Stimulated activated CD4-positive, alpha-beta T cell treated with anti-CD3 and anti-CD28 coated beads, TNF-alpha, amount 100 ng/mL, for 24 hours (primary cell): ENCODE data around the gene SORBS1.

Experiments
- DNase-seq, 3 experiments: peaks; one replicate each; pipeline ENCODE4 v3.0.0-alpha.2; 2020; ENCODE audit warnings: low read depth in 3 of 3

Gene SORBS1

GRCh38 chr10:95290461-95291364 is 270.5 kb downstream of the SORBS1 start, which contains the start of gene PDLIM1:
TSS of gene PDLIM1 (minus strand) at chr10:95291003. CDS start at chr10:95290915, 88 bp downstream.
- DNase-seq: peak in 1 of 3 experiments; percentile 26

- DNase-seq: no peak
Measured at GRCh38 chr10:95289921-95290421, 271.2 kb downstream of the SORBS1 start.

GRCh38 chr10:95289003-95289920 is 271.9 kb downstream of the SORBS1 start:
- DNase-seq: no peak

- DNase-seq: no peak
Measured at GRCh38 chr10:95288303-95288702, 272.9 kb downstream of the SORBS1 start.

GRCh38 chr10:95287281-95287680 is 273.9 kb downstream of the SORBS1 start:
- DNase-seq: no peak

GRCh38 chr10:95286707-95287106 is 274.5 kb downstream of the SORBS1 start:
- no peak for DNase-seq

- no peak for DNase-seq
Measured at GRCh38 chr10:95285556-95285955, 275.6 kb downstream of the SORBS1 start.

- no peak for DNase-seq
Measured at GRCh38 chr10:95284807-95285206, 276.4 kb downstream of the SORBS1 start.

GRCh38 chr10:95282107-95282506 is 279.1 kb downstream of the SORBS1 start:
- no peak for DNase-seq

- DNase-seq: no peak
Measured at GRCh38 chr10:95281206-95281605, 280.0 kb downstream of the SORBS1 start.

GRCh38 chr10:95280637-95281036 is 280.5 kb downstream of the SORBS1 start:
- DNase-seq: no peak

GRCh38 chr10:95279042-95279820 is 281.9 kb downstream of the SORBS1 start:
- DNase-seq: no peak

GRCh38 chr10:95278061-95278988 is 282.8 kb downstream of the SORBS1 start:
- DNase-seq: no peak

GRCh38 chr10:95277614-95278013 is 283.6 kb downstream of the SORBS1 start:
- DNase-seq: no peak

- no peak for DNase-seq
Measured at GRCh38 chr10:95277201-95277570, 284.0 kb downstream of the SORBS1 start.

- no peak for DNase-seq
Measured at GRCh38 chr10:95276367-95277200, 284.6 kb downstream of the SORBS1 start.

GRCh38 chr10:95275726-95276366 is 285.3 kb downstream of the SORBS1 start:
- no peak for DNase-seq

GRCh38 chr10:95273393-95274312 is 287.5 kb downstream of the SORBS1 start:
- no peak for DNase-seq
